HG02763 (cell line): Measurements from ENCODE around the gene PRKD1.
"Not testable (repeated sequence)": the region's sequence is repeated elsewhere in the genome, so short reads cannot be mapped to it uniquely, and the experiment has no call there.

Experiments used
- ATAC-seq: cut with Tn5 transposase; IDR thresholded peaks from one replicate; pipeline ENCODE4 v1.9.1; 2021; ENCODE audit warnings: mild to moderate bottlenecking, moderate library complexity; ENCODE audit not compliant: unreplicated experiment

PRKD1 gene

DNA sequence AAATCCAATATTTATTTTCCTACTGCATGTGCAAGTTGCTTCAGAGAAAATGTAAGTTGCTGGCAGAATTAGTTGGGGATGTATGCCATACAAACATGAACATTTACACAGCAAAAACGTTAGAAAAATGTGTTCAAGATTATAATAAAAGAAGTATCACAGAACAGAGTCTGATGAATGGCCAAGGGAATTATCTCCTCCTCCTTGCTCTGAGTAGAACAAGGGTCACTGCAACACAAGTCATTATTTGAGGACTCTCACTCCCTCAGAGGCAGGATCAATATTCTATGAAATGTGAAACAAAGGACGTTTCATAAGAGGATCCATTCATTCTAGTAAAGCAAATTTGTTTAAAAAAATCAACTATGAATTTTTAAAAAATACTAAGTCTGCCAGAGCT is 177.8 kb downstream of the PRKD1 start:
- ATAC-seq = no peak

DNA sequence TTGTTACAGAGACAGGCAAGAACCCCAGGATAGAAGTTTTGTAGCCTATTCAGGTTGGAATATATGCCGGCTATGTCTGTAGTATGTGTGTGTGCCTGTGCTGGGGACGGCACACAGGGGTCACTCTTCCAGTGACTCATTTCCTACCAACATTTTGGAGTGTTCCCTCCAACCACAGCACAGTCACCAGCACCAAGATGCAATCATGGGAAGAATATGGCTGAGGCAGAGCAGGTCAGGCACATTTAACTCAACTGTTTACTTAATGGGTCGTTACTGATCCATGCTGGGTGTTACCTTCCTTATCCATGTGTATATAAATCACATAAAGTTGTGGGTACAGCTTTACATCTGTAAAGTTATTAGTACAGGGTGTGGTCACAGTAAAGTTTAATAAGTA is 178.3 kb downstream of the PRKD1 start:
- ATAC-seq = no peak

DNA sequence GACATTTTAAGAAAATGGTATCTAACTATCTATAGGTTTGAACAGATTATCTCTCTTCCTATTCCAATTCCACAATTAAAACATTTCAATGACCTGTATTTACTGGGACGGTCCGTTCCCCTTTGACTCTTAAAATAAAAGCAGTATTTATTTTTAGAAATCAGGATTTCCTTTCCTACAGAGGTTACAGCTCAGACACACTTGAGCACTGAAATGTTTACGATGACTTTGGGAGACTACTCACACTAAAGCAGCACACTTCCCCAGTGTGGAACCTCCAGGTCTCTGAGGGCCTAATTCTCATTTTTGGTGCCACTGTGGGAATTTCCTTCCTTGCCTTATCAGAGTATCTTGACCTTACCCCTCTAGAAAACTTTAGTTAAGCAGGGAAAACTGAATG is 181.8 kb downstream of the PRKD1 start:
- ATAC-seq = no peak

GRCh38 chr14:29743531-29743930 is 184.1 kb downstream of the PRKD1 start:
- ATAC-seq = no peak

DNA sequence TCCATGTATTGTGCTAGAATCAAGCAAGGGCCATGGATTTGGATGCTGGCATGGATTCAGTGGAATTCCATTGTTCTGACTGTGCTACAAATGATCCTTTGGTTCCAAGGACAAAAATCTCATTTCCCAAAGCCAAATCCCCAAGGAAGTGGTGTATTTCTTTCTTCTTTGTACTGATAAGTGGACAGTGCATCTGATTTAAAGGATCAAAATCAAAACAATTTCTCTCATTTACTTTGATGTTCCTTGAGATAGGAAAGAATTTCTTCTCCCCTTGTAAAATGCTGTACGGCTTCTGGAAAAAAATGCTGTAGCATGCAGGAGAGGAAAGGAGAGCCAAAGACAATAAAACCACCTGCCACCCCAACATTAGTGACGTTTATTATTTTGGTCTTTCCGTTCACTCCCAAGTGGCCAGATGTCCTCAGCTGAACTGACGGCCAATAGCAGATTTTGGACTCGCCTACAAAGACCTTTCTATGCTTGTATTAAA is 185.7 kb downstream of the PRKD1 start:
- no peak for ATAC-seq

DNA sequence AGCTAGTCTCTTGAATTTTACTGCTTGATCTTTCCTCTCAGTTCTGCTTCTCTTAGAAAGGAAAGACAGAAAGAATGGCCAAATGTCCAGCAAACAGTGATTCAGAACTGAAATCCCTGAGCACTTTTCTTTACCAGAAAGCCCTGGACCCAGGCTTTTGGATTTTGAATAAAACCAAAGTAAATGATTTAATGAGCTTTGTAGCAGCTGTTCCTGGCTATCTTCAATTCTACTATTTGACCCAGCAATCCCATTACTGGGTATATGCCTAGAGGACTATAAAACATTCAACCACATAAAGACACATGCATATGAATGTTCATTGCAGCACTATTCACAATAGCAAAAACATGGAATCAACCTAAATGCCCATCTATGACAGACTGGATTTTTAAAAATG is 187.2 kb downstream of the PRKD1 start:
- no peak for ATAC-seq

DNA sequence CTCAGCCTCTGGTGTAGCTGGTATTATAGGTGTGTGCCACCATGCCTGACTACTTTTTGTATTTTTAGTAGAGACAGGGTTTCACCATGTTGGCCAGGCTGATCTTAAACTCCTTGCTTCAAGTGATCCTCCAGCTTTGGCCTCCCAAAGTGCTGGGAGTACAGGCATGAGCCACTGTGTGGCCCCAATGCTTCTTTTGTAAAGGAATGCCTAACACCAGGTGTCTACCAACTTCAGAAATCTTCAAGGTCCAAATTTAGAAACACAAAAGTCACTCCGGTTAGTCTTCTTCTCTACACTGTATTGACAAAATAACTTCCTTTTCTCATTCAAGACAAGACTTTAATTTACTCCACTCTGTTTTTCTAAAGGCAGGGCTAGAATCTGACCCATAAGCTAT is 188.7 kb downstream of the PRKD1 start:
- no peak for ATAC-seq

DNA sequence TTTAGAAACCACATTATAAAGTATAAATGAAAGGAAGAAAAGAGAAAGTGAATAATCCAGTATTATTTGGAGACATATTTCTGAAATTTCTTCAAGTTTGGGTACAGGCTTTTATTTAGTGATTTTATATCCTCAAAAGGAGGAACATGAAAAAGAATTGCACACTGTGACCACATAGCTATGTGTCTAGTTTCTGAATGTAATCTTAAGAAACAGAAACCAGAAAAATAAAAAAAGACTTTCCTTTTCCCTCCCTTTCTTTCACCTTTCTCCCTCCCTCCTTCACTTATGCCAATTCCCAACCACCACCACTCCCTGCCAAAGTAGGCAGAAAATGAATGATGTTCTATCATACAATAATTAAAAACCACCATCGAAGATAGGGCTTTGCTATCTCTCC is 189.6 kb downstream of the PRKD1 start:
- ATAC-seq = no peak

- no peak for ATAC-seq
These were observed 192.2 kb downstream of the PRKD1 start for GRCh38 chr14:29735459-29735858.

DNA sequence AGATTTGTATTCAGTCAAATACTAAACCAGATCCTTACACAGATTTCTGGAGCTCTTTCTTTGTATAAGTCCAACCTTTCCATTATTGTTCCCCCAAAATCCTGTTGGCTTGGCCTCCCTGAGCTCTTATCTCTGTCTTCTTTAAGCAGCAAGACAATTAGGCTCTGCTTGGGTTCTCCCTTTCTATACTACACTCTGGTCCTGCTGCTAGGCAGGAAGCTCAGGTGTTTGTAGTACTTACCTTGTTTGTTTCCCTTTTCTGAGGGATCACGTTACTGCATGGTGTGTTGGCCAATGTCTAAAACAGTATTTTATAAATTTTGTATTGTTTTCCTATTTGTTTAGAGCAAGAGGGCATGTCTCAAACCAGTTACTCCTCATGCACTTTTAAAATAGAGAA is 192.9 kb downstream of the PRKD1 start:
- ATAC-seq = no peak

GRCh38 chr14:29726560-29727331 is 200.9 kb downstream of the PRKD1 start:
- not testable (repeated sequence) for ATAC-seq

- ATAC-seq = no peak
These were observed 202.7 kb downstream of the PRKD1 start for GRCh38 chr14:29724991-29725390.

DNA sequence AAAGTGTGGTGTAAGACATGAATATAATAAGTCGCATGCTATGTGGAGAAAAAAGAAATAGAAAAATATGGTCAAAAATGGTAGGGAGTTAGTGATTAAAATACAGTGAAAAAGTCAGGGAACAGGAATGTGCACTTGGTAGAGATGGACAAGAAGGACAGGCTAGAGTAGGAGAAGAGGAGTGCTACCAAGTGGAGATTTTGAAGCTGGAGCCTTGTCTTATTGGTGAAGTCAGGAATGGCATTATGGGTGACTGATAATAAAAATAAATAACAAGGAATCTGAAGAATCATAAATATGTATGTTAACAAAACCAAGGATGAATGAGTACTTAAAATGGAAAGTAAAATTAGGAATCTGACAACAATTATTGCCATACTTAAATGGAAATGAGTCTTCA is 204.8 kb downstream of the PRKD1 start:
- no peak for ATAC-seq

DNA sequence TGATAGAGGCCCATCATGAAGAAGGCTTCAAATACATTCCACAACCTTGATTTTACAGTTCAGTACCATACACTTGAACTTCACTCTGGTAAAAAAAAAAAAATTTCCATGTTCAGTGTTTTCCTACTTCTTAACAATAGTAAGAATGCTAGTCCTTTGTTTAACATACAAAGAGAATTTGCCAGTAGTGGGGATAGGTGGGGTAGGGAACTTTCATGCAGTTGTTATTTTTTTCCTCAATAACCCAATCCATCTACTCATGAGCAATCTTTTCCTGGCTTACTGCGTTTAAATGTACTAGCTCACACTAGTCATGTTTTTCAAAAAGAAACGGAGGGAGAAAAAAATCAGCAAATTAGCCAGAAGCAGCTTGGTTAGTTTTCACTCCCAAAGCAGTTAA is 206.1 kb downstream of the PRKD1 start:
- ATAC-seq = no peak

- ATAC-seq = no peak
These were observed 209.7 kb downstream of the PRKD1 start for GRCh38 chr14:29717901-29718300.

DNA sequence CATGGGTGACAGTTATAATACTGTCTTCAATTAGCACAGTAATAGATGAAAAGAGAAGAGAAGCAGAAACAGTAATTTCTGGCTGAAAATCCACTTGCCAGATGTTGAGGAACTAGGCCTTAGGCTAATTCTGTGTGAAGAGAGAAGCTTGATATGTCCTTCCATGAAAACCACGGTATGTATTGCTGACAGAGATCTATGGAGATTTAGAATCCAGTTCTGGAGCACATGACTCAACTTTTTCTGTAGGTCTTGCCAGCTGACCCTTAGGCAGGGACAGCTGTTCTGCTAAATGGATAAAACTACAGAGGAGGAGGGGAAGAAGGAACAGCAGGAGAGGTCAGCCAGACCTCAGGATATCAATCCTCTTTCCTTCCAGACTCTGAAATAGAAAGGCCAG is 211.5 kb downstream of the PRKD1 start:
- no peak for ATAC-seq

DNA sequence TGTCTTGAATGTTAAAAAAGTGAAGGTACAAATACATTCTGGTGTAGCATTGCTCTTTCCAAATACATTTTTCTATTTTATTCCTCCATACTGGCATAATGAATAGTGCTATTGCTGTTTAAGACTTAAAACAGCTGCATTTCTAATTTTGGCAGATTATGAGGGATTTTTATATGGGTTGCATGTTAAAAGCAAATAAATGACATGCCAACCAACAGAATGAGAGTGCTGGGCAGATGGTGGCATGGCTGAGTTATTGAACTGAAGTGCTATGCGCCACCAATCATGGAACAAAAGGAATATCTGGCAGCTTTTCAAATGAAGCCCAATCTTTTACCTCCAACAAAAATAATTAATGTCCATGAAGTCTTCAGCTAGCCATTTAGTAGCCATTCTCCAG is 215.0 kb downstream of the PRKD1 start:
- ATAC-seq = no peak

GRCh38 chr14:29710015-29710414 is 217.6 kb downstream of the PRKD1 start:
- ATAC-seq = no peak

GRCh38 chr14:29709490-29709889 is 218.2 kb downstream of the PRKD1 start:
- ATAC-seq = no peak

- ATAC-seq = no peak
These were observed 220.9 kb downstream of the PRKD1 start for GRCh38 chr14:29706700-29707099.

- ATAC-seq = no peak
These were observed 221.8 kb downstream of the PRKD1 start for GRCh38 chr14:29705801-29706200.

DNA sequence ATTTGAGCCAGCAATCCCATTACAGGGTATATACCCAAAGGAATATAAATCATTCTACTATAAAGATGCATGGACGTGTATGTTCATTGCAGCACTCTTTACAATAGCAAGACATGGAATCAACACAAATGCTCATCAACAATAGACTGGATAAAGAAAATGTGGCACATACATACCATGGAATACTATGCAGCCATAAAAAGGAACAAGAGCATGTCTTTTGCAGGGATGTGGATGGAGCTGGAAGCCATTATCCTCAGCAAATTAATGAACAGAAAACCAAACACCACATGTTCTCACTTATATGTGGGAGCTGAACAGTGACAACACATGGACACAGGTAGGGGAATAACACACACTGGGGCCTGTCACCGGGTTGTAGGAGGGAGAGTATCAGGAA is 238.1 kb downstream of the PRKD1 start:
- ATAC-seq = not testable (repeated sequence)

- ATAC-seq = no peak
These were observed 239.8 kb downstream of the PRKD1 start for GRCh38 chr14:29687866-29688265.
